HL-60/S4 treated with retinoic acid at 250 ng/mL for 4 days and 3 days (cell line): ENCODE data around the gene CIDEC.

Experiments used
- in situ Hi-C: fragments of 300-500 bp; cut with MboI; formaldehyde crosslinking; loops from 2 replicates; pipeline ENCODE4 v1.7.0; 2022; ENCODE audit warnings: low sequenced_read_pairs

The CIDEC gene

GRCh38 chr3:9879830-9880549 lies at the start of gene CIDEC:
Gene CIDEC, minus strand, starts transcription at chr3:9880253. Its CDS starts 1,767 bp downstream, at chr3:9878486.
- in situ Hi-C loops, result no loop called here

DNA sequence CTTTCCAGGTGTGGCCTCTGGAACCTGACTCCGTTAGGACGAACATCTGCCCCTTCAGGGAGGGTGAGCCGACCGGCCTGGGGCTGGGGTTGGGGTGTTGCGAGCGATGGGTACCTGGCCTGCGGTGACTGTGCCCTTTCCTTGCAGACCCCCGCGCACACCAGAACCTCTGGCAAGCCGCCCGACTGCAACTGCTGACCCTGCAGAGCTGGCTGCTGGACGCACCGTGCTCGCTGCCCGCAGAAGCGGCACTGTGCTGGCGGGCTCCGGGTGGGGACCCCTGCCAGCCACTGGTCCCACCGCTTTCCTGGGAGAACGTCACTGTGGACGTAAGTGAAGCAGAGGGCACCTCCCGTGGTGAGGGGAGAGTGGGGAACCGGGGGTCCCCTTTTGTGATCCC lies 48.1 kb upstream of the CIDEC start:
- in situ Hi-C loops, result no loop called here

GRCh38 chr3:9918261-9919038 lies 38.4 kb upstream of the CIDEC start:
- in situ Hi-C loops, result no loop called here

DNA sequence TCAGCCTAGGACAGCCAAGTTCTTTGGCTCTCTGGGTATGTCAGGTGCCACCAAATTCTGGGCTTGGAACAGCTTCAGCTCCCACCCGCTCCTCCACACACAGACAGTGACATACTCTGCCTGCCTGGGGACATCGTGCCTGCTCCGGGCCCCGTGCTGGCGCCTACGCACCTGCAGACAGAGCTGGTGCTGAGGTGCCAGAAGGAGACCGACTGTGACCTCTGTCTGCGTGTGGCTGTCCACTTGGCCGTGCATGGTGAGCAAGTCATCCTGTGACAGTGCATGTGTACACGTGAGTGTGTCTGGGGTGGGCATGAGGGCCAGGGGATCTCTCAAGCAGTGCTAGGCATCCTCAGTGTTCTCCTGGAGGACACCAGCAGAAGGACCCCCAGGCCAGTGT lies 37.8 kb upstream of the CIDEC start:
- in situ Hi-C loops, result no loop called here

GRCh38 chr3:9916734-9917680 lies 37.0 kb upstream of the CIDEC start, which contains the start of gene IL17RC:
Gene IL17RC, plus strand, starts transcription at chr3:9917098. Its CDS starts 218 bp downstream, at chr3:9917316.
- in situ Hi-C loops, result no loop called here

- in situ Hi-C loops, result no loop called here
Observed at GRCh38 chr3:9916346-9916733, 36.3 kb upstream of the CIDEC start.

GRCh38 chr3:9915254-9916141 lies 35.4 kb upstream of the CIDEC start:
- in situ Hi-C loops, result no loop called here

- in situ Hi-C loops, result no loop called here
Observed at GRCh38 chr3:9914559-9915253, 34.7 kb upstream of the CIDEC start.

DNA sequence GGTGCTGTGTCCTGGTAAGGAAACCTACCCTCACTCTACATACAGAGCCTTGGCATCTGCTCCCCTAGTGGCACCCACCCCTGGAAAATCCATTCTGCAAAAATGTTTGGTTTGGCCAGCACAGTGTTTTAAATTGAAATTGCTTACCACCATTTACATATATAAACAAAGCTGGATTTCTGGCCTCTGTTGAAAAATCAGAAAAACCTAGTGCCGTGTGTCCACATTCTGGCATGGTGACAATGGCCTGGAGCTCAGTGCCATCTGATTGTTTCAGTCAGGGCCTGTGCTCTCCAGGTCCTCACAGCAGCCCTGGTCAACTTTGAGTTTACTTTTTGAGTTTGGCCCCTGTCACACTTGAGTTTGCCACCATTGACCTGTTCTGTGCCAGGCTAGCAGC lies 34.0 kb upstream of the CIDEC start:
- in situ Hi-C loops, result no loop called here

- in situ Hi-C loops, result no loop called here
Observed at GRCh38 chr3:9913601-9914000, 33.5 kb upstream of the CIDEC start.

GRCh38 chr3:9912294-9912935 lies 32.4 kb upstream of the CIDEC start:
- in situ Hi-C loops, result no loop called here

DNA sequence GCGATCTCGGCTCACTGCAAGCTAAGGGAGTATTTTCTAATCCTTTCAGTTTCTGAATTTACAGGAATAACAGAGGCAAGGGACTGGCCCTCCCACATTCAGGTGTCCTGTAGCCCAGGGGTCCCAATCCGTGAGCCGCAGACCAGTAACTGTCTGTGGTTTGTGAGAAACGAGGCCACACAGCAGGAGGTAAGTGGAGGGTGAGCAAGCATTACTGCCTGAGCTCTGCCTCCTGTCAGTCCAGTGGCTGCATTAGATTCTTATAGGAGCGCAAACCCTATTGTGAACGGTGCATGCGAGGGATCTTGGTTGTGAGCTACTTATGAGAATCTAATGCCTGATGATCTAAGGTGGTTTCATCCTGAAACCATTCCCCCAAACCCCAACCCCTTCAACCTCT lies 31.8 kb upstream of the CIDEC start:
- in situ Hi-C loops, result no loop called here

DNA sequence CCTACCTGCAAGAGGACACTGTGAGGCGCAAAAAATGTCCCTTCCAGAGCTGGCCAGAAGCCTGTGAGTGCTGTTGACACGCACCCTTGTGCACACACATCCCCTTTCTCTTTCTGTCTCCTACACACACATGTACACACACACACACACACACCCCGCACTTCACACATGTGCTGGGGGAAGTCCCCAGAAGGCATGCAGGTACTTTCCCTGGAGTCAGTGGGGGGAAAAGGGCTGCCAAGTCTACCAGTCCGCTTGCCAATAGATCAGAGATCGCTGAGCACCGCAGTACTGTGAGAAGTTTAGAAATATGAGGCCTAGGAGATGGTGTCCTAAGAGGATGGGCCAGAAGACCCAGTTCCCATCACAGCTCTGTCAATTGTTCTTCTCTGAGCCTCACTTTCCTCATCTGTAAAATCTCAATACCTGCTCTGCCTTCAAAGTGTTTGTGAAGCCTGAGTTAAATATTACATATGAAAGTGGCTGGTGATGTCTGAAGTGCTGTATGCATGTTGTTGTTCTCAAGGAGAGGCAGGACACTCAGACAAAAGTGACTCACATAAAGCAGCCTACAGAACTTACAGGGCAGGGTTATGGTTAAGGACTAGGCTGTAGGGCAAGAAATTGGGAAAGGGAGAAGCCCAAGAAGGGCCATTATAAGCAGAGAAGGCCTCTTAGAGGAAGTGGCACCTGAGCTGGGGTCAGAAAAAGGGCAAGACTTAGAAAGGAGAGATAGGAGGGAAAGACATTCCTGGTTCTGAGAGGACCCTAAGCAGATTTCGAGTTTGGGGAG lies 29.4 kb upstream of the CIDEC start:
- in situ Hi-C loops, result no loop called here

GRCh38 chr3:9908286-9908685 lies 28.2 kb upstream of the CIDEC start:
- in situ Hi-C loops, result no loop called here

DNA sequence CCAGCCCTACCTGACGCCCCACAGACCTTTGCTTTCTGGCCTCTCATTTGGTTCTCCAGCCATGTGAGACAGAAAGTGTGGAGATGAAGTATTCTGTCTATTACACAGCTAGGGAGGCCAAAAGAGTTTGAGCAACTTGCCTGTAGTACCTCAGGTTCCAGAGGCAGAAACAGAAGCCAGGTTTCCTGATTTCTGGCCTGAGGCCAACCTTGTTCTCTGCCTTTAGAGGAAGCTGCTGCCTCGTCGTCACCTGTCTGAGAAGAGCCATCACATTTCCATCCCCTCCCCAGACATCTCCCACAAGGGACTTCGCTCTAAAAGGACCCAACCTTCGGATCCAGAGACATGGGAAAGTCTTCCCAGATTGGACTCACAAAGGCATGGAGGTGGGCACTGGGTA lies 26.4 kb upstream of the CIDEC start:
- in situ Hi-C loops, result no loop called here

- in situ Hi-C loops, result no loop called here
Observed at GRCh38 chr3:9903904-9904303, 23.9 kb upstream of the CIDEC start.

GRCh38 chr3:9903238-9903624 lies 23.2 kb upstream of the CIDEC start:
- in situ Hi-C loops, result no loop called here
